ENCODE results near the gene ESPN. TPM values are rescaled to one million over a fixed set of nuclear protein-coding genes. Genes with fewer than 3 reads are reported as not detected.

ESPN gene
- total and polyA plus RNA-seq, 10 of the 15 experiments (the other 5 are each of a cell fraction or from before 2014, with no cell fraction given), result 0.18 to 0.71 (median 0.59) TPM; not detected in 7

DNA sequence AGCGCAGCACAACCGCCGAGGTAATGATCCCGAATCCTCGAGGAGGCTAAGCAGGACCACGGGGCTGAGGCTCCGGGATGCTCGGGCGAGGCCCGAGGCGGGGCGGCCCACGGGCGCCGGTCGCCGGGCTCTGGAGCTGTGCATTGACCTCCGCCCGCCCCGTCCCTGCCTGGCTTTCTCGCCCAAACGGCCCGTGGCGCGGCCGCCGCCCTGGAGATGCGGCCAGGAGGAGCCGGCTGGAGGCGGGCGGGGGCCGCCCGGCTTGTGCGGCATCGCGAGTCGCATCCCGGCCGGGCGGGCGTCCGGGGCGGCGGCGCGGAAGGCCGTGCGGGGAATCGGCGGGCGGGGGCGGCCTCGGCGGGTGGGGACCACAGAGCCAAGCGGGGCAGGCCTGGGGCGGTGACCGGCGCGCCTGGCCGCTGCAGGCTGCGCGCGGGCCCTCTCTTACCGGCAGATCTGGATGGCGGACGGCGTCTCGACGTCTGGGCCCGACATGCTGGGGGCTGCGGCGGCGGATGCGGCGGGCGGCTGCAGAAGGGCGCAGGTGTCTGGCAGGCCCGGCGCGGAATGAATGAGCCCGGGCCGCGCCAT is 31.7 kb upstream of the ESPN start:
- FAIRE-seq, result no peak
- RAD21 ChIA-PET (ENCODE audit: unreplicated experiment), result interaction anchor here (1.0 to 5.2 kb wide), 6 partner anchors 22 to 191 kb away, joined by 3 to 54 read pairs (median 6); no protein-coding TSS in a partner anchor
- intact Hi-C loops (cut with micrococcal nuclease; ENCODE audit: unreplicated experiment), result loop anchor here (5.0 kb wide), 1 partner anchor 36 kb away; no protein-coding TSS in a partner anchor
- TF ChIP-seq TCF12 (IDR thresholded peaks at IDR 0.05; ENCODE audit: low read depth, low read length) (peak; percentile 36; the same call in 1 of the 2 replicates), SP1 (IDR thresholded peaks at IDR 0.05; ENCODE audit: low read depth, low read length) (peak; percentile 18), IKZF1 (conservative IDR thresholded peaks at IDR 0.05) (0 out of 2 replicates have a peak, but pooled peaks have one; percentile 8), SIX5 (IDR thresholded peaks at IDR 0.05; ENCODE audit: low read depth, low read length, severe bottlenecking) (no peak), RCOR1 (conservative IDR thresholded peaks at IDR 0.05; ENCODE audit: low read depth, low read length) (no peak), SMAD5 (IDR thresholded peaks at IDR 0.05; ENCODE audit: low read depth) (peak; percentile 60; the same call in 1 of the 2 replicates), SIN3A (IDR thresholded peaks at IDR 0.05; ENCODE audit: low read depth, low read length) (peak; percentile 51; the same call in 1 of the 2 replicates), TAF1 (IDR thresholded peaks at IDR 0.05; ENCODE audit: borderline replicate concordance, low read depth, low read length) (peak; percentile 70; the same call in 1 of the 2 replicates), SRF (IDR thresholded peaks at IDR 0.05; ENCODE audit: low read depth in 2 of 2, low read length in 2 of 2) (peak; percentile 44 to 53; a peak in 1 of 4 replicates), POLR2A (IDR thresholded peaks at IDR 0.05; ENCODE audit: low read depth, low read length) (peak; percentile 91), DPF2 (IDR thresholded peaks at IDR 0.05) (0 out of 2 replicates have a peak, but pooled peaks have one; percentile 9), BRCA1 (IDR thresholded peaks at IDR 0.05; ENCODE audit: low read depth, low read length) (no peak), YY1 (IDR thresholded peaks at IDR 0.05; ENCODE audit: low read depth, low read length) (0 out of 2 replicates have a peak, but pooled peaks have one; percentile 21)
- TF ChIP-seq, protein P1, sequence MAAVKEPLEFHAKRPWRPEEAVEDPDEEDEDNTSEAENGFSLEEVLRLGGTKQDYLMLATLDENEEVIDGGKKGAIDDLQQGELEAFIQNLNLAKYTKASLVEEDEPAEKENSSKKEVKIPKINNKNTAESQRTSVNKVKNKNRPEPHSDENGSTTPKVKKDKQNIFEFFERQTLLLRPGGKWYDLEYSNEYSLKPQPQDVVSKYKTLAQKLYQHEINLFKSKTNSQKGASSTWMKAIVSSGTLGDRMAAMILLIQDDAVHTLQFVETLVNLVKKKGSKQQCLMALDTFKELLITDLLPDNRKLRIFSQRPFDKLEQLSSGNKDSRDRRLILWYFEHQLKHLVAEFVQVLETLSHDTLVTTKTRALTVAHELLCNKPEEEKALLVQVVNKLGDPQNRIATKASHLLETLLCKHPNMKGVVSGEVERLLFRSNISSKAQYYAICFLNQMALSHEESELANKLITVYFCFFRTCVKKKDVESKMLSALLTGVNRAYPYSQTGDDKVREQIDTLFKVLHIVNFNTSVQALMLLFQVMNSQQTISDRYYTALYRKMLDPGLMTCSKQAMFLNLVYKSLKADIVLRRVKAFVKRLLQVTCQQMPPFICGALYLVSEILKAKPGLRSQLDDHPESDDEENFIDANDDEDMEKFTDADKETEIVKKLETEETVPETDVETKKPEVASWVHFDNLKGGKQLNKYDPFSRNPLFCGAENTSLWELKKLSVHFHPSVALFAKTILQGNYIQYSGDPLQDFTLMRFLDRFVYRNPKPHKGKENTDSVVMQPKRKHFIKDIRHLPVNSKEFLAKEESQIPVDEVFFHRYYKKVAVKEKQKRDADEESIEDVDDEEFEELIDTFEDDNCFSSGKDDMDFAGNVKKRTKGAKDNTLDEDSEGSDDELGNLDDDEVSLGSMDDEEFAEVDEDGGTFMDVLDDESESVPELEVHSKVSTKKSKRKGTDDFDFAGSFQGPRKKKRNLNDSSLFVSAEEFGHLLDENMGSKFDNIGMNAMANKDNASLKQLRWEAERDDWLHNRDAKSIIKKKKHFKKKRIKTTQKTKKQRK (IDR thresholded peaks at IDR 0.05; ENCODE audit: low read depth, low read length), result no peak
- no TSS peak for BruUV-seq (replicated peaks)
- SMC1A ChIA-PET (ENCODE audit: uncharacterized antibody, unreplicated experiment), result interaction anchor here (0.8 to 3.8 kb wide), 6 partner anchors 12 to 146 kb away, joined by 4 to 17 read pairs (median 6); no protein-coding TSS in a partner anchor
- Histone ChIP-seq H3K27ac (ENCODE audit: control insufficient read depth, insufficient read depth) (peak overlapping the region; percentile 30; the same call in 1 of the 2 replicates), H3K36me3 (ENCODE audit: control insufficient read depth in 2 of 2, insufficient read depth in 2 of 2, low read length in 1 of 2) (no peaks in the 10 kb centered on the region), H3K79me2 (ENCODE audit: control insufficient read depth, insufficient read depth, low read length) (peaks cover 23% of the 10 kb centered on the region), H3K4me1 (ENCODE audit: control insufficient read depth, insufficient read depth, low read length) (peaks cover 9% of the 10 kb centered on the region), H3K27me3 (replicated peaks in 1 of 2; ENCODE audit: control insufficient read depth in 2 of 2, insufficient read depth in 2 of 2, low read length in 1 of 2) (no peaks in the 10 kb centered on the region), H3K9ac (ENCODE audit: control insufficient read depth, insufficient read depth, low read length) (peak overlapping the region; percentile 40), H3K4me3 (peak overlapping the region; percentile 89), H3K4me2 (ENCODE audit: control insufficient read depth, insufficient read depth) (peak overlapping the region; percentile 89), H2AFZ (ENCODE audit: control insufficient read depth, low read depth, low read length) (peak overlapping the region; percentile 58), H3K9me3 (replicated peaks; ENCODE audit: control insufficient read depth, insufficient read depth, low read length) (no peaks in the 10 kb centered on the region), H4K20me1 (ENCODE audit: control insufficient read depth, insufficient read depth) (no peaks in the 10 kb centered on the region)
- WGBS (ENCODE audit: insufficient coverage, insufficient replicate concordance, low lambda C conversion rate, missing lambda C conversion rate), result under 1% methylated on average over 47 of the region's 83 CpGs
- in situ Hi-C loops (cut with MboI), result no loop called here
- CTCF ChIA-PET, result interaction anchor here (1.0 to 21.2 kb wide), 7 partner anchors 9 to 147 kb away, joined by 3 to 276 read pairs (median 6); no protein-coding TSS in a partner anchor
- ATAC-seq, result no peak; the same call in 1 of the 3 replicates
- POLR2A ChIA-PET, result interaction anchor here (0.6 to 3.7 kb wide), 6 partner anchors 9 to 158 kb away, joined by 3 to 27 read pairs (median 6); no protein-coding TSS in a partner anchor
- DNase-seq (ENCODE audit: low read depth, low spot score), result no peak

Data from GM12878 (cell line).